ACC112 (cell line): ENCODE measurements around the gene RABGAP1L.

Experiments
- H2AFZ ChIP-seq: fragments of 200-600 bp; sonication (generic); one replicate; pipeline ENCODE4 v1.6.0; 2017; ENCODE audit warnings: antibody characterized with exemption, low read length; ENCODE audit not compliant: unreplicated experiment
- H3K27ac ChIP-seq: fragments of 200-600 bp; sonication (generic); 2 replicates; pipeline ENCODE4 v1.5.1; 2014; ENCODE audit warnings: low read depth, mild to moderate bottlenecking, antibody characterized with exemption, low read length, moderate library complexity
- H3K27me3 ChIP-seq: fragments of 200-600 bp; sonication (generic); 2 replicates; pipeline ENCODE4 v1.6.1; 2014; ENCODE audit warnings: mild to moderate bottlenecking, antibody characterized with exemption, low read length, moderate library complexity, mixed read lengths; ENCODE audit not compliant: insufficient read depth
- H3K36me3 ChIP-seq: fragments of 200-600 bp; sonication (generic); 2 replicates; pipeline ENCODE4 v1.6.1; 2016; ENCODE audit warnings: mild to moderate bottlenecking, antibody characterized with exemption, low read length, moderate library complexity, mixed read lengths; ENCODE audit not compliant: insufficient read depth
- H3K4me1 ChIP-seq: fragments of 200-600 bp; sonication (generic); one replicate; pipeline ENCODE4 v1.6.1; 2016; ENCODE audit warnings: low read length, mixed read lengths; ENCODE audit not compliant: insufficient read depth, unreplicated experiment, control insufficient read depth
- H3K4me3 ChIP-seq: fragments of 200-600 bp; sonication (generic); 2 replicates; pipeline ENCODE4 v1.5.1; 2014; ENCODE audit warnings: mild to moderate bottlenecking, low read depth, low read length
- H3K79me2 ChIP-seq: fragments of 200-600 bp; sonication (generic); one replicate; pipeline ENCODE4 v1.6.0; 2016; ENCODE audit warnings: low read length; ENCODE audit not compliant: control insufficient read depth, unreplicated experiment, insufficient read depth

RABGAP1L gene

DNA sequence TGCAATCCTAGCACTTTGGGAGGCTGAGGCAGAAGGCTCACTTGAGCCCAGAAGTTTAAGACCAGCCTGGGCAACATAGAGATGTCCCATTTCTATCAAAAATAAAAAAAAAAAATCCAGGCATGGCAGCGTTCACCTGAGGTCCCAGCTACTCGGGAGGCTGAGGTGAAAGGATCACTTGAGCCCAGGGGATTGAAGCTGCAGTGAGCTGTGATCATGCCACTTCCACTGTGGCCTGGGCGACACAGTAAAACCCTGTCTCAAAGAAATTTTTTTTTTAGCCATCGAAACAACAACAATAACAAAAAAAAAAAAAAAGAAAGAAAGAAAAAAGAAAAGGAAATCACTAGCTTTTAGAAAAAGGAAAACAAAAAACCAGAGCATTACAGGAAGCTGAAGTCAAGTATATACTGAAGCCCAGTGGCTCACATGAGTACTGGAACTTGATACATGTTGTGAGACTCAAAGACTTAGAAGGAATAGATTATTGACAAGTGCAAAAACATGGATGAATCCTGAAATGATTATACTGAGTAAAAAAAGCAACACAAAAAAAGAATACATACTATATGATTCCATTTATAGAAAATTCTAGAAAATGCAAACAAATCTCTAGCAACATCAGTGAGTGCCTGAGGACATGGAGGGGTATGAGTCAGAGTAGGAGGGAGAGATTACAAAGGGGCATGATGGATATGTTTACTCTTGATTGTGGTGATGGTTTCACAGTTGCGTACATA is 6.1 kb upstream of the RABGAP1L start:
- Histone ChIP-seq H3K4me3 (no peak overlapping the region), H3K79me2 (no peaks in the 10 kb centered on the region), H3K36me3 (no peaks in the 10 kb centered on the region), H3K27ac (no peak overlapping the region), H3K27me3 (no peaks in the 10 kb centered on the region), H2AFZ (no peak overlapping the region), H3K4me1 (peaks cover 5% of the 10 kb centered on the region)

DNA sequence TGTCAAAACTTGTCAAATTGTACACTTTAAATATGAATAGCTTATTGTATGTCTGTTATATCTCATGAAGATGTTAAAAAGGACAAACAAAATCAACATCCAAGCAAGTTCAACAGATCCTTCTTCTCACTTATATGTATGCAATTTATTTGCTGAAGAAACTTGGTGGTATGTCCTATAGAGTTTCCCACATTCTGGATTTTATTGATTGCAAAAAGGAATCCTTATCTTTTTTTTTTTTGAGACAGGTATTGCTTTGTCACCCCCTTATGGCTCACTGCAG is 5.6 kb upstream of the RABGAP1L start:
- Histone ChIP-seq H2AFZ (no peak overlapping the region), H3K27ac (no peak overlapping the region), H3K36me3 (no peaks in the 10 kb centered on the region)

DNA sequence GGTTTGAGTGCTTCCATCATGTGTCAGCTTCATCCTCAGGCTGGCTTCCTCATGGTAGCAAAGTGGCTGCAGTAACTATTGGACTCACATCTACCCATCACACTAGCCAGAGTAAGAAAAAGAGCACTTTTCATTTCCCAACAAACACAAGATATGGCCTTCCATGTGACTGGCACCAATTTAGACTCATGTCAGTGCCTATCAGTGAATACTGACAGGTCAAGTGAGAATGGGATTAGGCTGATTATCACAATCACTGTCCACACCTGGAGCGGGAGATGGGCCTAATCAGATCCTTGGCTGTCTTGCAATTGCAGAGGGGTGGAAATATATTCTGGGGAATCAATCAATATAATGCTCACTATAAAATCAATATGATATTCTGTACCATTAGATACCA is 2.9 kb upstream of the RABGAP1L start:
- Histone ChIP-seq H3K79me2 (peaks cover 6% of the 10 kb centered on the region), H3K4me3 (no peak overlapping the region), H3K27me3 (no peaks in the 10 kb centered on the region), H3K27ac (no peak overlapping the region), H3K4me1 (peaks cover 15% of the 10 kb centered on the region), H2AFZ (no peak overlapping the region), H3K36me3 (no peaks in the 10 kb centered on the region)

More for the DNA sequence above, 5.6 kb upstream of the RABGAP1L start:
- Histone ChIP-seq H3K4me1 (peaks cover 5% of the 10 kb centered on the region), H3K4me3 (no peak overlapping the region), H3K79me2 (no peaks in the 10 kb centered on the region), H3K27me3 (no peaks in the 10 kb centered on the region)

DNA sequence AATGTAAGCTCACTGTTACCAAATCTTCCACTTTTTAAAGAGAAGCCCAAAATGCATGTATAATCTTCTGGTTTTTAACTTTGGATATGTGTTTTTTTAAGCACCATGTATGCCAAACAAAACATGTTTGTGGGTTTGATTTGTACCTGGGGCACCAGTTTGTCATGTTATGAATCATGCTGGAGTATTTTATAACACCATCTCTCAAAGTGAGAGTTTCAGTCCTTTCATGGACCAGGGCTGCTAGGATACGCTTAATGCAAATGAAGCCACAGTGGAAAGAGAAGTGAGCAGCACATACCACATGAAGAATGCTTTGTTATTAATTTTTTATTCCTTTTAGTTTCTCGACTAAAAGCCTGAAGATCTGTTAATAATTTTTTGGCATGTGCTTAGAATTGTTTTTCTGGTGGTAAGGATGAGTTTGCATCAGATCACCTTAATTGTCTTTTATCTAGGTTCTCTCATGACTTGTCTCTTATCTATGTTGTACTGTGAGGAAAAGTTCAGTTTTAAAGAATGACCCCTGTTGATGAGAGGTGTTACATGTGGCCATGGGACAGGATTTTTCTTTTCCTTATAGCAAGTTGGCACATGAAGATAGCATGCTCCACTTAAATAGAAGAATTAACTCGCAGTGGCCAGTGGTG is 2.0 kb upstream of the RABGAP1L start:
- H3K4me3 ChIP-seq = no peak overlapping the region
- H3K4me1 ChIP-seq = peaks cover 15% of the 10 kb centered on the region
- no peak overlapping the region for H3K27ac ChIP-seq
- H3K27me3 ChIP-seq = no peaks in the 10 kb centered on the region
- no peak overlapping the region for H2AFZ ChIP-seq
- no peaks in the 10 kb centered on the region for H3K36me3 ChIP-seq
- peaks cover 8% of the 10 kb centered on the region for H3K79me2 ChIP-seq

DNA sequence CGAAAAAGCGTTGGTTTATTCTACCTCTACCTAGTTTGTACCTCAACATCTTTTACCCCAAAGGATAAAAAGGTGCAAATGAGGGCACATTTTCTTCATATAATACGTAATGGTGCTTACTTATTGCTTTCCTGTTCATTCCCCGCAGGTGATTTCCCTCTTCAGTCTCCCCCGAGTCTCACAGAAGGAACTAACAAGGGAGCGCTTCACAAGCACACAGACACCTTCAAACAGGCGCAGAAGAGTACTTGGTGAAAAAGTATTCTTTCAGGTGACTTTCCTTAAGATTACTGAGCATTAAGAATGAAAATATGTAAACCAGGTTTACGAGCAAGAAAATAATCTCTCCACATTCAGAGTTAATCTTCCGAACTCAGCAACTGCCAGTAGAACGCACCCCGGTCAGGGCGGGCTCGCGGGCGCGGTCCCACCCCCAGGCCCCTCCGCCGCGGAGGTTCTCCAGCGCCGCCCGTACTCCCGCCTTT is 511 bp upstream of the RABGAP1L start:
- Histone ChIP-seq H3K27me3 (no peaks in the 10 kb centered on the region), H2AFZ (peak overlapping the region; percentile 91), H3K79me2 (peaks cover 13% of the 10 kb centered on the region), H3K4me1 (peaks cover 15% of the 10 kb centered on the region), H3K4me3 (peak overlapping the region; percentile 99), H3K27ac (no peak overlapping the region), H3K36me3 (no peaks in the 10 kb centered on the region)

DNA sequence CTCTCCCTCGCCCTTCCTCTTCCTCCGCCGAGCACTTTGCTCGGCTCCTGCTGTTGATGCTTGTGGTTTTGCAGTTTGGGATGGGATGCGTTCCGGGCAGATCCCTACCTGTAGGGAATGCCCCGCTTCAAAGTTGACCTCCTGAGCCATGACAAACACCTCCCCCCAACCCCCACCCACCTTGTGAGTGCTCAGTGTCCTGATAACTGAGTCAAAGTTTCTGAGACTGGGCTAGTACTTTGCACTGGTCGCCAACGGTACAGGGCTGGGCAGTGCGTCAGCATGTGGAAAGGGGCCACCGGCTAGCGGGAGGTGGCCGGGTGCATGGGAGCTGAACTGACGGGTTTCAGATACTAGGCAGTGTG is 771 bp downstream of the RABGAP1L start:
- Histone ChIP-seq H2AFZ (peak overlapping the region; percentile 99), H3K27me3 (no peaks in the 10 kb centered on the region), H3K4me3 (peak overlapping the region; percentile 99), H3K36me3 (no peaks in the 10 kb centered on the region), H3K79me2 (peaks cover 20% of the 10 kb centered on the region), H3K4me1 (peaks cover 15% of the 10 kb centered on the region), H3K27ac (no peak overlapping the region)

DNA sequence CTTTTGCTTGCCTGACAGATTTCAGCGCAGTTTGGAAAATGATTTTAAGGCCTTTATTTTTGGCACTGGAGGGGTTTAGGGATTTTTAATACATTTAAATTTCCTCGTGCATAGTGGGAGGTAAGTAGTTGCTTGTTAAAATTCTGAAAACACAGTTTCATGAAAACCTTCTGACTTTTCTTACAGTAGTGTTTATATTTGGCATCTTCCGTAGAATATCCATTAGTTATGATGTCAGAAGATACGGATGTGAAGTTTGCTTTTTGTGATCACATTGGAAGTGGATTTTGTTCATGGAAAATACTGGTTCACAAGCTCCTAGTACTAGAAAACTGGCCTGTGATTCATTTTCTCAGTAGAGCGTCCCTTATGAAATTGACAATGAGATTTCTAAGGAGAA is 1.3 kb downstream of the RABGAP1L start:
- H3K27me3 ChIP-seq = no peaks in the 10 kb centered on the region
- peak overlapping the region; percentile 99 for H2AFZ ChIP-seq
- no peak overlapping the region for H3K27ac ChIP-seq
- peaks cover 15% of the 10 kb centered on the region for H3K4me1 ChIP-seq
- no peaks in the 10 kb centered on the region for H3K36me3 ChIP-seq
- peaks cover 20% of the 10 kb centered on the region for H3K79me2 ChIP-seq
- H3K4me3 ChIP-seq = peak overlapping the region; percentile 99

DNA sequence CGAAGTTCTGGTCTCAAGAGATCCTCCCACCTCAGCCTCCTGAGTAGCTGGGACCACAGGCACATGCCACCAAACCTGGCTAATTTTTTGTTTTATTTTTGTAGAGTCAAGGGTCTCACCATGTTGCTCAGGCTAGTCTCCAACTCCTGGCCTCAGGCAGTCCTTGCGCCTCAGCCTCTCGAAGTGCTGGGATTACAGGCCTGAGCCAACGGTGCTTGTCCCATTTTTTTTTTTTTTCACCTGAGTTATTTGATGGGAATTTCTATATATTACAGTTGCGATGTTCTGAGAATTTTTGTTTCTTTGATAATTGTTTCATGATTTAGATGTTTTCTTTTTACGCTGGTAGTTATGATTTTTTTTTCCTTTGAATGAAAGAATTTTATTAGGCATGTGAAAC is 2.5 kb downstream of the RABGAP1L start:
- Histone ChIP-seq H3K27me3 (no peaks in the 10 kb centered on the region), H3K4me3 (no peak overlapping the region), H2AFZ (no peak overlapping the region), H3K27ac (no peak overlapping the region), H3K36me3 (no peaks in the 10 kb centered on the region), H3K79me2 (peaks cover 20% of the 10 kb centered on the region), H3K4me1 (peaks cover 15% of the 10 kb centered on the region)

DNA sequence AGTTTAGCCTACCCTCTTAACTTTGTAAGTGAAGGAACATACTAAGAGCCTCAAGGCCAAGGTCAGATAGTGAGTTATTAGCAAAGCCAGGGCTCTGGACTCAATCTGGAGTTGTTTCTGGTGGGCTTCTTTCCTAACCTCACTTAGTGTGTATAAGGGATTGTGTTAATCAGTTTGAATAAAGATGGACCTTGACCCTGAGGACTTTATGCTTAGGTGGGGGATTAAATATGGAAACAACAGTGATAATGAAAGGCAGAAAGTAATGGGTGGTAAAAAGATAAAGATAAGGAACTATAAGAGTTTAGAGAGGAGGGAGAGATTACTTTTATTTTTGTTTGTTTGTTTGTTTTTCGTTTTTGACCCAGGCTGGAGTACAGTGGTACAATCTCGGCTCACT is 5.5 kb downstream of the RABGAP1L start:
- Histone ChIP-seq H2AFZ (no peak overlapping the region), H3K4me3 (no peak overlapping the region), H3K27ac (no peak overlapping the region), H3K27me3 (no peaks in the 10 kb centered on the region), H3K4me1 (peaks cover 9% of the 10 kb centered on the region), H3K79me2 (peaks cover 20% of the 10 kb centered on the region), H3K36me3 (no peaks in the 10 kb centered on the region)

DNA sequence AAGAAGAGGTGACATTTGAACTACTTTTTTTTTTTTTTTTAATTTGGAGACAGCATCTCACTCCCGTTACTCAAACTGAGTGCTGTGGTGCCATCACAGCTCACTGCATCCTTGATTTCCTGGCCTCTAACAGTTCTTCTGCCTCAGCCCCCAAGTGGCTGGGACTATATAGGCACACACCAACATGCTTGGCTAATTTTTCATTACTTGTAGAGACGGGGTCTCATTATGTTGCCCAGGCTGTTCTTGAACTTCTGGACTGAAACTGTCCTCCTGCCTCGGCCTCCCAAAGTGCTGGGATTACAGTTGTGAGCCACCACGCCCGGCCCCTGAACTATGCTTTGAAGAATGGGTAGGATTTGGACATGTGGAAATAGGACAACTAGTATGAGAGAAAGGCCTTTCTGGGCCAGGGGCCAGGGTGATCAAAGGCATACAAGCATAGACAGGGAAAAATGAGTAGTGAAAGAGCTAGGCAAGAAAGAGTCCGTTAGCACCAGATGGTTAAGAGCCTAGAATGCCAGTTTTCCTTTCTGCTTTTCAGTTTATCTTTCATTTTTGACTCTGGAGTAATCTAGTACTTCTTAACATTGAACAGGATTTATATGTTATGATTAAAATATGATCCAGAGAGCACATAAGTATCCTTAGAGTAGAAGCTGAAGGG is 6.3 kb downstream of the RABGAP1L start:
- H3K4me1 ChIP-seq = peaks cover 4% of the 10 kb centered on the region
- no peak overlapping the region for H3K27ac ChIP-seq
- no peaks in the 10 kb centered on the region for H3K36me3 ChIP-seq
- H3K4me3 ChIP-seq = no peak overlapping the region
- H2AFZ ChIP-seq = no peak overlapping the region
- peaks cover 18% of the 10 kb centered on the region for H3K79me2 ChIP-seq
- no peaks in the 10 kb centered on the region for H3K27me3 ChIP-seq
